Fibroblast of lung (primary cell): ENCODE data around the gene FBN3.

Source experiments
- CTCF ChIP-seq, 2 donors: IDR thresholded peaks in 1 of 2; conservative IDR thresholded peaks in 1 of 2; 1 replicate in 1 of 2; 2 replicates in 1 of 2; pipeline ENCODE4 v1.5.1; 2011 to 2012; ENCODE audit warnings: low read length in 2 of 2, control low read depth in 1 of 2, inconsistent platforms in 1 of 2, low read depth in 1 of 2, mild to moderate bottlenecking in 1 of 2
- EZH2 ChIP-seq: IDR thresholded peaks from 2 replicates; pipeline ENCODE4 v1.5.1; 2012; ENCODE audit warnings: low read length, control low read depth, mild to moderate bottlenecking; ENCODE audit errors: missing control alignments

- TF ChIP-seq CTCF (conservative IDR thresholded peaks at IDR 0.05 in 1 of 2, IDR thresholded peaks at IDR 0.05 in 1 of 2; ENCODE audit: low read depth in 1 of 2, low read length in 2 of 2) (no peak), EZH2 (no peak)
Observed at GRCh38 chr19:8161135-8161646, 11.8 kb upstream of the FBN3 start.
